PFSK-1 (cell line): ENCODE data around the gene ATP8A1.

Experiments used
- FOXP2 ChIP-seq: optimal IDR thresholded peaks from 2 replicates; pipeline ENCODE3; 2011; ENCODE audit warnings: borderline replicate concordance, control low read depth, inconsistent platforms; ENCODE audit not compliant: insufficient read depth; ENCODE audit errors: extremely low read length, extremely low read depth
- POLR2AphosphoS5 ChIP-seq: IDR thresholded peaks from 2 replicates; pipeline ENCODE4 v1.6.1; 2012; ENCODE audit warnings: low read depth, mild to moderate bottlenecking, control low read depth, low read length, moderate library complexity
- SIN3A ChIP-seq: IDR thresholded peaks from 2 replicates; pipeline ENCODE4 v1.6.1; 2012; ENCODE audit warnings: mild to moderate bottlenecking, low read length, moderate library complexity, borderline replicate concordance; ENCODE audit not compliant: insufficient read depth
- TAF1 ChIP-seq: IDR thresholded peaks from 2 replicates; pipeline ENCODE4 v1.6.1; 2012; ENCODE audit warnings: low read length, control low read depth, borderline replicate concordance; ENCODE audit not compliant: insufficient read depth
- TF ChIP-seq, protein P1 (sequence below), 2 experiments: IDR thresholded peaks; 2 replicates each; pipeline versions ENCODE4 v1.6.1 to v1.8.0; 2011 to 2012; ENCODE audit warnings: low read depth in 2 of 2, low read length in 2 of 2, control low read depth in 1 of 2, inconsistent platforms in 1 of 2, mild to moderate bottlenecking in 1 of 2, moderate library complexity in 1 of 2; ENCODE audit not compliant: insufficient read depth in 1 of 2

The ATP8A1 gene

GRCh38 chr4:42371305-42372252, 285.3 kb downstream of the ATP8A1 start:
- TF ChIP-seq FOXP2 (no peak), SIN3A (no peak), POLR2AphosphoS5 (no peak), TAF1 (no peak)
- TF ChIP-seq, protein P1, sequence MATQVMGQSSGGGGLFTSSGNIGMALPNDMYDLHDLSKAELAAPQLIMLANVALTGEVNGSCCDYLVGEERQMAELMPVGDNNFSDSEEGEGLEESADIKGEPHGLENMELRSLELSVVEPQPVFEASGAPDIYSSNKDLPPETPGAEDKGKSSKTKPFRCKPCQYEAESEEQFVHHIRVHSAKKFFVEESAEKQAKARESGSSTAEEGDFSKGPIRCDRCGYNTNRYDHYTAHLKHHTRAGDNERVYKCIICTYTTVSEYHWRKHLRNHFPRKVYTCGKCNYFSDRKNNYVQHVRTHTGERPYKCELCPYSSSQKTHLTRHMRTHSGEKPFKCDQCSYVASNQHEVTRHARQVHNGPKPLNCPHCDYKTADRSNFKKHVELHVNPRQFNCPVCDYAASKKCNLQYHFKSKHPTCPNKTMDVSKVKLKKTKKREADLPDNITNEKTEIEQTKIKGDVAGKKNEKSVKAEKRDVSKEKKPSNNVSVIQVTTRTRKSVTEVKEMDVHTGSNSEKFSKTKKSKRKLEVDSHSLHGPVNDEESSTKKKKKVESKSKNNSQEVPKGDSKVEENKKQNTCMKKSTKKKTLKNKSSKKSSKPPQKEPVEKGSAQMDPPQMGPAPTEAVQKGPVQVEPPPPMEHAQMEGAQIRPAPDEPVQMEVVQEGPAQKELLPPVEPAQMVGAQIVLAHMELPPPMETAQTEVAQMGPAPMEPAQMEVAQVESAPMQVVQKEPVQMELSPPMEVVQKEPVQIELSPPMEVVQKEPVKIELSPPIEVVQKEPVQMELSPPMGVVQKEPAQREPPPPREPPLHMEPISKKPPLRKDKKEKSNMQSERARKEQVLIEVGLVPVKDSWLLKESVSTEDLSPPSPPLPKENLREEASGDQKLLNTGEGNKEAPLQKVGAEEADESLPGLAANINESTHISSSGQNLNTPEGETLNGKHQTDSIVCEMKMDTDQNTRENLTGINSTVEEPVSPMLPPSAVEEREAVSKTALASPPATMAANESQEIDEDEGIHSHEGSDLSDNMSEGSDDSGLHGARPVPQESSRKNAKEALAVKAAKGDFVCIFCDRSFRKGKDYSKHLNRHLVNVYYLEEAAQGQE (IDR thresholded peaks at IDR 0.05; ENCODE audit: insufficient read depth in 1 of 2, low read depth in 2 of 2, low read length in 2 of 2): no peak

- TF ChIP-seq SIN3A (no peak), TAF1 (no peak), FOXP2 (no peak)
- TF ChIP-seq, protein P1 (IDR thresholded peaks at IDR 0.05; ENCODE audit: insufficient read depth in 1 of 2, low read depth in 2 of 2, low read length in 2 of 2): no peak
Observed at GRCh38 chr4:42369489-42369888, 287.4 kb downstream of the ATP8A1 start.

DNA sequence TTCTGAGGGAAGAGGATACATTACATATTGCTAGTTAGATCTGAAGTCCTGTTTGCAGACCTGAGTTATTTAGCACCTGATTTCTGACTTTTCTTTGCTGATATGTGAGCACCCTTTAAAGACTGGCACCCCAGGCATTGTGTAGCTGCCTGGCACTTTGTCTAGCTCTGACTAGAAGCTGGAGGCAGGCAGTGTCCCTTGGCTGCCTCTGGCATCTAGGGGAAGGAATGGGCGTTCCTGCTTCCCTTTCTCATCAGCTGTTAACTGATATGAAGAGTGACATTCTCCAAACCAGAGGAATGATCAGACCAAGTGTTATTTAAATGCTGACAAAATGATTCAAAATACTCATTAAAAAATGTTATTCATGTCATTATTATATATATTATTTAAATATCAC, 289.9 kb downstream of the ATP8A1 start:
- TF ChIP-seq SIN3A (no peak), TAF1 (no peak), POLR2AphosphoS5 (no peak), FOXP2 (no peak)
- TF ChIP-seq, protein P1 (IDR thresholded peaks at IDR 0.05; ENCODE audit: insufficient read depth in 1 of 2, low read depth in 2 of 2, low read length in 2 of 2): no peak

GRCh38 chr4:42364266-42365053, 292.4 kb downstream of the ATP8A1 start:
- TF ChIP-seq SIN3A (no peak), FOXP2 (no peak), TAF1 (no peak), POLR2AphosphoS5 (no peak)
- TF ChIP-seq, protein P1 (IDR thresholded peaks at IDR 0.05; ENCODE audit: insufficient read depth in 1 of 2, low read depth in 2 of 2, low read length in 2 of 2): no peak
